K562 (cell line): Measurements from ENCODE around the gene BBC3. TPM values are rescaled to one million over a fixed set of nuclear protein-coding genes. Genes with fewer than 3 reads are reported as not detected.

Experiments used
- BHLHE40 ChIP-seq: IDR thresholded peaks from 2 replicates; pipeline ENCODE4 v1.6.1; 2011; ENCODE audit warnings: low read length, improper control_type of control experiment
- KAT7 ChIP-seq: sonication (generic); formaldehyde crosslinking; IDR thresholded peaks from 2 replicates; pipeline ENCODE4 v1.8.0; 2022; ENCODE audit warnings: missing genetic modification reagents, mild to moderate bottlenecking, borderline replicate concordance
- NCOR1 ChIP-seq: fragments of 450-650 bp; IDR thresholded peaks from 2 replicates; pipeline ENCODE4 v1.6.1; 2016; ENCODE audit warnings: mild to moderate bottlenecking, moderate library complexity
- PHF8 ChIP-seq: fragments of 200-600 bp; sonication (generic); IDR thresholded peaks from 2 replicates; pipeline ENCODE4 v1.6.1; 2012; ENCODE audit warnings: mixed run types, mild to moderate bottlenecking, inconsistent platforms, low read length, moderate library complexity, borderline replicate concordance
- POLR2AphosphoS5 ChIP-seq: IDR thresholded peaks from 2 replicates; pipeline ENCODE4 v1.6.1; 2011; ENCODE audit warnings: mild to moderate bottlenecking, low read depth, low read length, moderate library complexity; ENCODE audit not compliant: control insufficient read depth, insufficient read depth
- POLR2G ChIP-seq: fragments of 200-400 bp; formaldehyde crosslinking; IDR thresholded peaks from 2 replicates; pipeline ENCODE4 v1.6.1; 2017; ENCODE audit warnings: low read depth, mild to moderate bottlenecking, antibody characterized with exemption, low read length, moderate library complexity
- PRMT5 ChIP-seq: sonication (generic); formaldehyde crosslinking; IDR thresholded peaks from 2 replicates; pipeline ENCODE4 v1.5.0; 2020; ENCODE audit warnings: missing genetic modification reagents
- PTBP1 ChIP-seq: fragments of 200-400 bp; formaldehyde crosslinking; IDR thresholded peaks from 2 replicates; pipeline ENCODE4 v1.6.1; 2017; ENCODE audit warnings: low read depth, low read length
- RFX7 ChIP-seq: fragments of 250-450 bp; sonication (Bioruptor Pico); IDR thresholded peaks from 2 replicates; pipeline ENCODE4 v1.5.1; 2021; ENCODE audit warnings: mild to moderate bottlenecking
- RNF2 ChIP-seq: sonication (generic); IDR thresholded peaks from 2 replicates; pipeline ENCODE4 v1.6.1; 2016
- RREB1 ChIP-seq: fragments of 250-450 bp; sonication (Bioruptor Pico); IDR thresholded peaks from 2 replicates; pipeline ENCODE4 v1.4.0; 2020
- SMAD1 ChIP-seq: fragments of 150-350 bp; IDR thresholded peaks from 2 replicates; pipeline ENCODE4 v1.6.1; 2014; ENCODE audit warnings: low read length, low read depth; ENCODE audit not compliant: partially characterized antibody
- TBP ChIP-seq: optimal IDR thresholded peaks from 2 replicates; pipeline ENCODE3; 2011; ENCODE audit warnings: low read depth, low read length, improper control_type of control experiment
- TCF15 ChIP-seq: fragments of 250-450 bp; sonication (Bioruptor Pico); IDR thresholded peaks from 2 replicates; pipeline ENCODE4 v1.8.0; 2022; ENCODE audit warnings: moderate library complexity, mild to moderate bottlenecking, inconsistent platforms
- ZBTB17 ChIP-seq: fragments of 450-650 bp; formaldehyde crosslinking; IDR thresholded peaks from 2 replicates; pipeline ENCODE4 v1.4.0; 2020; ENCODE audit warnings: mild to moderate bottlenecking
- ZNF212 ChIP-seq: fragments of 450-650 bp; formaldehyde crosslinking; IDR thresholded peaks from 2 replicates; pipeline ENCODE4 v1.4.0; 2020; ENCODE audit warnings: mild to moderate bottlenecking
- ZNF561 ChIP-seq: fragments of 450-650 bp; formaldehyde crosslinking; conservative IDR thresholded peaks from 2 replicates; pipeline ENCODE4 v1.4.0; 2020; ENCODE audit warnings: mild to moderate bottlenecking, moderate library complexity
- ZNF592 ChIP-seq: fragments of 450-650 bp; IDR thresholded peaks from 2 replicates; pipeline ENCODE4 v1.6.1; 2017; ENCODE audit warnings: antibody characterized with exemption, mild to moderate bottlenecking
- polyA plus RNA-seq, 8 experiments: library from polyadenylated mRNA; depleted of rRNA in 4 of 8; stranded (reverse) in 5 of 8; unstranded in 3 of 8; fragments of >200 nt; fragmentation: Nextera tagmentation in 2 of 8; fragmentation: Illumina TruSeq in 1 of 8; extraction: Ambion mirVana in 2 of 8; extraction: Trizol in 1 of 8; gene quantifications; 2 replicates each; pipeline versions ENCODE4 v1.2.1 to v1.2.3, GENCODE V29; 2011 to 2014; ENCODE audit warnings: inconsistent platforms in 1 of 8, missing spikeins in 1 of 8
- total RNA-seq, 7 experiments: library from RNA; depleted of rRNA in 6 of 7; stranded (reverse); fragments of >200 nt in 6 of 7; fragmentation: Illumina TruSeq in 2 of 7; extraction: Trizol in 2 of 7; gene quantifications; 2 replicates each; pipeline versions ENCODE4 v1.2.1 to v1.2.3, GENCODE V29; 2011 to 2021; ENCODE audit warnings: low replicate concordance in 1 of 7

The BBC3 gene
- total and polyA plus RNA-seq, 9 of the 15 experiments (the other 6 are each of a cell fraction or from before 2014, with no cell fraction given): 0.15 to 30.7 (median 4.8) TPM

GRCh38 chr19:47273313-47274070 is 42.5 kb upstream of the BBC3 start (continued):
- TF ChIP-seq RFX7 (CRISPR knock-in tag): no peak
- no peak for TF ChIP-seq ZNF561 (CRISPR knock-in tag)
- TF ChIP-seq RREB1: peak; percentile 70; the same call in 1 of the 2 replicates
- peak; percentile 94 for TF ChIP-seq POLR2G
- 0 out of 2 replicates have a peak, but pooled peaks have one; percentile 16 for TF ChIP-seq PTBP1
- peak; percentile 70; the same call in 1 of the 2 replicates for TF ChIP-seq KAT7 (CRISPR knock-in tag)
- TF ChIP-seq TBP: peak; percentile 85
- TF ChIP-seq ZBTB17 (CRISPR knock-in tag): peak; percentile 96
- TF ChIP-seq ZNF592: peak; percentile 56
- peak; percentile 66 for TF ChIP-seq POLR2AphosphoS5
- peak; percentile 54 for TF ChIP-seq NCOR1
- no peak for TF ChIP-seq SMAD1
- TF ChIP-seq BHLHE40: peak; percentile 76
- peak; percentile 74; the same call in 1 of the 2 replicates for TF ChIP-seq PHF8
- TF ChIP-seq ZNF212 (CRISPR knock-in tag): 0 out of 2 replicates have a peak, but pooled peaks have one; percentile 22
- TF ChIP-seq PRMT5 (CRISPR knock-in tag): no peak
- no peak for TF ChIP-seq TCF15 (CRISPR knock-in tag)
- TF ChIP-seq RNF2: peak; percentile 53; the same call in 1 of the 2 replicates
